ENCODE data around the gene MAML2. TPM values are rescaled to one million over a fixed set of nuclear protein-coding genes. Genes with fewer than 3 reads are reported as not detected.

The MAML2 gene
- total RNA-seq, 1 donor from 2014 or later = 31.5 TPM

DNA sequence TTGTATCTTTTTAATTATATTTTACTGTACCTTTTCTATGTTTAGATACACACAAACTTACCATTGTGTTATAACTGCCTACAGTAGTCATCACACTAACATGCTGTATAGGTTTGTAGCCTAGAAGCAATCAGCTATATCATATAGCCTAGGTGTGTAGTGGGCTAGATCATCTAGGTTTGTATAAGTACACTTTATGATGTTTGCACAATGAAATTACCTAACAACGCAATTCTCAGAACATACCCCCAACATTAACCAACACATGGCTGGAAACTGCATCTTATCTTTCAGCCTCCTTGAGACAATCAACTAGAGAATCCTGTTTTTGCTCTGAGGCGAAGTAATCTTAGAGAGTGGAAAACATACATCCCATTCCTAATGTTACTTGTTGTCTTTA, 358.9 kb downstream of the MAML2 start:
- H3K27me3 ChIP-seq (ENCODE audit: low read depth) = no peaks in the 10 kb centered on the region
- no peaks in the 10 kb centered on the region for H3K4me1 ChIP-seq
- no peak overlapping the region for H3K4me3 ChIP-seq
- no peak overlapping the region for H3K27ac ChIP-seq
- TF ChIP-seq, protein P1, sequence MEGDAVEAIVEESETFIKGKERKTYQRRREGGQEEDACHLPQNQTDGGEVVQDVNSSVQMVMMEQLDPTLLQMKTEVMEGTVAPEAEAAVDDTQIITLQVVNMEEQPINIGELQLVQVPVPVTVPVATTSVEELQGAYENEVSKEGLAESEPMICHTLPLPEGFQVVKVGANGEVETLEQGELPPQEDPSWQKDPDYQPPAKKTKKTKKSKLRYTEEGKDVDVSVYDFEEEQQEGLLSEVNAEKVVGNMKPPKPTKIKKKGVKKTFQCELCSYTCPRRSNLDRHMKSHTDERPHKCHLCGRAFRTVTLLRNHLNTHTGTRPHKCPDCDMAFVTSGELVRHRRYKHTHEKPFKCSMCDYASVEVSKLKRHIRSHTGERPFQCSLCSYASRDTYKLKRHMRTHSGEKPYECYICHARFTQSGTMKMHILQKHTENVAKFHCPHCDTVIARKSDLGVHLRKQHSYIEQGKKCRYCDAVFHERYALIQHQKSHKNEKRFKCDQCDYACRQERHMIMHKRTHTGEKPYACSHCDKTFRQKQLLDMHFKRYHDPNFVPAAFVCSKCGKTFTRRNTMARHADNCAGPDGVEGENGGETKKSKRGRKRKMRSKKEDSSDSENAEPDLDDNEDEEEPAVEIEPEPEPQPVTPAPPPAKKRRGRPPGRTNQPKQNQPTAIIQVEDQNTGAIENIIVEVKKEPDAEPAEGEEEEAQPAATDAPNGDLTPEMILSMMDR (IDR thresholded peaks at IDR 0.05) = no peak
- H3K36me3 ChIP-seq = peaks cover 63% of the 10 kb centered on the region
- intact Hi-C loops (cut with DNase I) = no loop called here
- no peak for DNase-seq
- H3K9me3 ChIP-seq = no peaks in the 10 kb centered on the region
- no peak for ATAC-seq

DNA sequence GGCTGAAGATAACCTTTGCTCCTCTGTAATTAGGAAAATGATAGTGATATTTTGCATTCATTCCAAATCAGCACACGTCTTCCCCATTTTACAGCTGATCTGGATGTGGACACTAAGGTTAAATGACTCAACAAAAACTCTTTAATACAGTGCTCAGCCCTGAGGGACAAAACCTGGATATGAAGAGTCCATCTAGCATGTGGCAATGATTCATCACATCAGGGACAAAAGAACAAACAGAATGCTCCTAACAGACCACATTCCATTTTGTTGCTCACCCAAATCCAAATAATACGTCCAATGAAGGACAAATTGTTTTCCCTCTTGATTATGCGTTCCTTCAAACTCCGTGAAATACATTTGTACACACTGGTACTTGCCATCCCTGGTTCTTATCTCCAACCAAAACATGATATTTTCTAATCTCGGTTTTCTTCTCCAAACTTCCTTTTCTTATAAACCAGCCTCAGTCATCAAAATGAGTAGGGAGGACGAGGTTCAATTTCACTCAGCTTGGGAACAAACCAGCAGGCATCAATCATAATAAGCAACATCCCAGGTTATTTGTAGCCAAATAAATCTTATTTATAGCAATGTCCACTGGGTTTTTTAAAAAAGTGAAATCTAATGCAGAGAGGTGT, 365.3 kb downstream of the MAML2 start:
- Histone ChIP-seq H3K27me3 (ENCODE audit: low read depth) (no peaks in the 10 kb centered on the region), H3K27ac (no peak overlapping the region), H3K9me3 (no peaks in the 10 kb centered on the region), H3K4me1 (no peaks in the 10 kb centered on the region), H3K36me3 (peaks cover 39% of the 10 kb centered on the region), H3K4me3 (no peak overlapping the region)
- ATAC-seq (no peak), DNase-seq (no peak)
- TF ChIP-seq, protein P1 (IDR thresholded peaks at IDR 0.05) = no peak
- intact Hi-C loops (cut with DNase I) = no loop called here

DNA sequence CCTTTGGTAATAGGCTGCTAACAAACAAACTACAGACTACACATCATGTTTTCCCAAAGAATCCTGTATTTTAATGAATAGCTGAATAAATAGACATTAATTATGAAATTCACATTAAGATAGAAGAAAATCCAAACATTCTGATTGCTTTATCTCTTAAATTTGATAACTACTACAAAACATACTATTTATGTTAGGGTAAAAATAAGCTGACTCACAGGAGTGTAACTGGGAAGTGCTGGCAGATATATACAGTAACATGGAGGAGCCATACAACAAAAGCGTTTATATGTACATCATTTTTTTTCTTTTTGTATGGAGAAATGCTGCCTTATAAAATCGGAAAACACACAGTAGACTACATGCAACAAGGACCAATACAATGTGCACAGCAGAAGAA, 366.4 kb downstream of the MAML2 start:
- intact Hi-C loops (cut with DNase I) = no loop called here

DNA sequence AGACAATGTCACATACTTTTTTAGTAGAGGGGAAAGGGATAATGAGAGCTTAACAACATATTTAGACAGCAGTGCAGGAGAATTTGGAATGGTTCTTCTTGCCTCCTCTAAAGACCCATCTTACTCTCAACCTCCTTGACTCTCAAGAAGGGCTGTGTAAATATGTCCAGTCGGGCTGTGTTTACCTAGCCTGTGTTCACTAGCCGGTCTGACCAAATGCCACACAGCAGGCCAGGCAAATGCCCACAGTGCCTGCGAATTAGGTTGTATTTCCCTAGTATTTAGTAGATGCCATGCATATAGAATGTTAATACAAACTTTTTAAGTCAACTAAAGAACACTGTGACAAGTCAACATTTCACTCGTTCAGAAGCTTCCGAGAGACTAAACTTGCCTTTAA, 367.7 kb downstream of the MAML2 start:
- intact Hi-C loops (cut with DNase I) = no loop called here
- Histone ChIP-seq H3K36me3 (peaks cover 21% of the 10 kb centered on the region), H3K9me3 (no peaks in the 10 kb centered on the region), H3K27me3 (ENCODE audit: low read depth) (no peaks in the 10 kb centered on the region), H3K4me3 (no peak overlapping the region), H3K27ac (no peak overlapping the region), H3K4me1 (no peaks in the 10 kb centered on the region)
- DNase-seq (peak; percentile 45), ATAC-seq (peak; percentile 79 to 86)
- TF ChIP-seq, protein P1 (IDR thresholded peaks at IDR 0.05) = no peak

More for the DNA sequence above, 366.4 kb downstream of the MAML2 start:
- no peak for ATAC-seq
- Histone ChIP-seq H3K9me3 (no peaks in the 10 kb centered on the region), H3K4me1 (no peaks in the 10 kb centered on the region), H3K27ac (no peak overlapping the region), H3K27me3 (ENCODE audit: low read depth) (no peaks in the 10 kb centered on the region), H3K36me3 (peaks cover 31% of the 10 kb centered on the region), H3K4me3 (no peak overlapping the region)
- TF ChIP-seq, protein P1 (IDR thresholded peaks at IDR 0.05) = no peak
- no peak for DNase-seq

DNA sequence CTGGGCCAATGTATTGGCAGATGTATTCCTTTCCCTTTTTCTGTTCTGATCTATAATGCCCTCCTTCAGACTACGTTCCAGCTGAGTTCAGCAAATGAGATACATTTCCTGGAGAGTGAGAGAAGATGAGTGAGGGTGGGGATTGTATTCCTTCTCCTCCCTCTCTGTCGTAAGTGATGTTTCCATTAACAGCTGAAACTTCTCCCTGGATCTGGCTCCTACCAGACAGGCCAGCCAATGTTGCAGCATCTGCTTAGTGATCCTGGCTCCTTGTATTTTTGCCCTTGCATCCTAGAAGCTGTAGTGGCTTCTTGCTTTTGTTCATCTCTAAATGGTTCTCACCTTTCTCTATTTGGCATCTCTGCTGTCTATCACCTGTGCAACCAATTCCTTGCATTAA, 370.9 kb downstream of the MAML2 start:
- H3K4me3 ChIP-seq = no peak overlapping the region
- DNase-seq (no peak), ATAC-seq (no peak)
- no peak overlapping the region for H3K27ac ChIP-seq
- TF ChIP-seq, protein P1 (IDR thresholded peaks at IDR 0.05) = no peak
- intact Hi-C loops (cut with DNase I) = no loop called here
- no peaks in the 10 kb centered on the region for H3K9me3 ChIP-seq
- no peaks in the 10 kb centered on the region for H3K27me3 ChIP-seq (ENCODE audit: low read depth)
- H3K4me1 ChIP-seq = no peaks in the 10 kb centered on the region
- no peaks in the 10 kb centered on the region for H3K36me3 ChIP-seq
